ENCODE results near the gene PDE7B. TPM values are rescaled to one million over a fixed set of nuclear protein-coding genes. Genes with fewer than 3 reads are reported as not detected.

Gene PDE7B
- total and polyA plus RNA-seq, 2 of the 8 experiments (the other 6 are each of a cell fraction or from before 2014, with no cell fraction given) = not detected

DNA sequence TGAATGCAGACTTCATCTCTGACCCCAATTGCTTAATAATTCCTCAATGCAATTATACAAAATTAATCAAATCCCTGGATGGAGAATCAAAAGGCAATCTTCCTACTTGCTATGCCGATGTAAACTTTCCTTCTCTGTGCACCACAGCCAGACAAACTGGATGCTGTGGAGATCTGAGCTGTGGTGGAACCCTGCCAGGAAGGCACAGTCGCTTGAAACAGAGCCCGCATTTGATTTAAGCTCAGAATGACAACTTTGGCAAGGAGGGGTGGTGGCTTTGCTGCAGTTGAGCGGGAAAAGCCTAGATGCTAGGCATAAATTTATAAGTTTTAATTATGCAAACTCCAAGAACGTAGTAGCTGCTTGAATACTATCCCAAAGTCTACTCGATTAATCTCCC lies 207.8 kb downstream of the PDE7B start (continued):
- TF ChIP-seq, protein P1, sequence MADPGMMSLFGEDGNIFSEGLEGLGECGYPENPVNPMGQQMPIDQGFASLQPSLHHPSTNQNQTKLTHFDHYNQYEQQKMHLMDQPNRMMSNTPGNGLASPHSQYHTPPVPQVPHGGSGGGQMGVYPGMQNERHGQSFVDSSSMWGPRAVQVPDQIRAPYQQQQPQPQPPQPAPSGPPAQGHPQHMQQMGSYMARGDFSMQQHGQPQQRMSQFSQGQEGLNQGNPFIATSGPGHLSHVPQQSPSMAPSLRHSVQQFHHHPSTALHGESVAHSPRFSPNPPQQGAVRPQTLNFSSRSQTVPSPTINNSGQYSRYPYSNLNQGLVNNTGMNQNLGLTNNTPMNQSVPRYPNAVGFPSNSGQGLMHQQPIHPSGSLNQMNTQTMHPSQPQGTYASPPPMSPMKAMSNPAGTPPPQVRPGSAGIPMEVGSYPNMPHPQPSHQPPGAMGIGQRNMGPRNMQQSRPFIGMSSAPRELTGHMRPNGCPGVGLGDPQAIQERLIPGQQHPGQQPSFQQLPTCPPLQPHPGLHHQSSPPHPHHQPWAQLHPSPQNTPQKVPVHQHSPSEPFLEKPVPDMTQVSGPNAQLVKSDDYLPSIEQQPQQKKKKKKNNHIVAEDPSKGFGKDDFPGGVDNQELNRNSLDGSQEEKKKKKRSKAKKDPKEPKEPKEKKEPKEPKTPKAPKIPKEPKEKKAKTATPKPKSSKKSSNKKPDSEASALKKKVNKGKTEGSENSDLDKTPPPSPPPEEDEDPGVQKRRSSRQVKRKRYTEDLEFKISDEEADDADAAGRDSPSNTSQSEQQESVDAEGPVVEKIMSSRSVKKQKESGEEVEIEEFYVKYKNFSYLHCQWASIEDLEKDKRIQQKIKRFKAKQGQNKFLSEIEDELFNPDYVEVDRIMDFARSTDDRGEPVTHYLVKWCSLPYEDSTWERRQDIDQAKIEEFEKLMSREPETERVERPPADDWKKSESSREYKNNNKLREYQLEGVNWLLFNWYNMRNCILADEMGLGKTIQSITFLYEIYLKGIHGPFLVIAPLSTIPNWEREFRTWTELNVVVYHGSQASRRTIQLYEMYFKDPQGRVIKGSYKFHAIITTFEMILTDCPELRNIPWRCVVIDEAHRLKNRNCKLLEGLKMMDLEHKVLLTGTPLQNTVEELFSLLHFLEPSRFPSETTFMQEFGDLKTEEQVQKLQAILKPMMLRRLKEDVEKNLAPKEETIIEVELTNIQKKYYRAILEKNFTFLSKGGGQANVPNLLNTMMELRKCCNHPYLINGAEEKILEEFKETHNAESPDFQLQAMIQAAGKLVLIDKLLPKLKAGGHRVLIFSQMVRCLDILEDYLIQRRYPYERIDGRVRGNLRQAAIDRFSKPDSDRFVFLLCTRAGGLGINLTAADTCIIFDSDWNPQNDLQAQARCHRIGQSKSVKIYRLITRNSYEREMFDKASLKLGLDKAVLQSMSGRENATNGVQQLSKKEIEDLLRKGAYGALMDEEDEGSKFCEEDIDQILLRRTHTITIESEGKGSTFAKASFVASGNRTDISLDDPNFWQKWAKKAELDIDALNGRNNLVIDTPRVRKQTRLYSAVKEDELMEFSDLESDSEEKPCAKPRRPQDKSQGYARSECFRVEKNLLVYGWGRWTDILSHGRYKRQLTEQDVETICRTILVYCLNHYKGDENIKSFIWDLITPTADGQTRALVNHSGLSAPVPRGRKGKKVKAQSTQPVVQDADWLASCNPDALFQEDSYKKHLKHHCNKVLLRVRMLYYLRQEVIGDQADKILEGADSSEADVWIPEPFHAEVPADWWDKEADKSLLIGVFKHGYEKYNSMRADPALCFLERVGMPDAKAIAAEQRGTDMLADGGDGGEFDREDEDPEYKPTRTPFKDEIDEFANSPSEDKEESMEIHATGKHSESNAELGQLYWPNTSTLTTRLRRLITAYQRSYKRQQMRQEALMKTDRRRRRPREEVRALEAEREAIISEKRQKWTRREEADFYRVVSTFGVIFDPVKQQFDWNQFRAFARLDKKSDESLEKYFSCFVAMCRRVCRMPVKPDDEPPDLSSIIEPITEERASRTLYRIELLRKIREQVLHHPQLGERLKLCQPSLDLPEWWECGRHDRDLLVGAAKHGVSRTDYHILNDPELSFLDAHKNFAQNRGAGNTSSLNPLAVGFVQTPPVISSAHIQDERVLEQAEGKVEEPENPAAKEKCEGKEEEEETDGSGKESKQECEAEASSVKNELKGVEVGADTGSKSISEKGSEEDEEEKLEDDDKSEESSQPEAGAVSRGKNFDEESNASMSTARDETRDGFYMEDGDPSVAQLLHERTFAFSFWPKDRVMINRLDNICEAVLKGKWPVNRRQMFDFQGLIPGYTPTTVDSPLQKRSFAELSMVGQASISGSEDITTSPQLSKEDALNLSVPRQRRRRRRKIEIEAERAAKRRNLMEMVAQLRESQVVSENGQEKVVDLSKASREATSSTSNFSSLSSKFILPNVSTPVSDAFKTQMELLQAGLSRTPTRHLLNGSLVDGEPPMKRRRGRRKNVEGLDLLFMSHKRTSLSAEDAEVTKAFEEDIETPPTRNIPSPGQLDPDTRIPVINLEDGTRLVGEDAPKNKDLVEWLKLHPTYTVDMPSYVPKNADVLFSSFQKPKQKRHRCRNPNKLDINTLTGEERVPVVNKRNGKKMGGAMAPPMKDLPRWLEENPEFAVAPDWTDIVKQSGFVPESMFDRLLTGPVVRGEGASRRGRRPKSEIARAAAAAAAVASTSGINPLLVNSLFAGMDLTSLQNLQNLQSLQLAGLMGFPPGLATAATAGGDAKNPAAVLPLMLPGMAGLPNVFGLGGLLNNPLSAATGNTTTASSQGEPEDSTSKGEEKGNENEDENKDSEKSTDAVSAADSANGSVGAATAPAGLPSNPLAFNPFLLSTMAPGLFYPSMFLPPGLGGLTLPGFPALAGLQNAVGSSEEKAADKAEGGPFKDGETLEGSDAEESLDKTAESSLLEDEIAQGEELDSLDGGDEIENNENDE (IDR thresholded peaks at IDR 0.05; ENCODE audit: insufficient replicate concordance, low read length) = no peak
- TF ChIP-seq HDAC2 (IDR thresholded peaks at IDR 0.05; ENCODE audit: borderline replicate concordance in 1 of 2, low read depth in 2 of 2, low read length in 2 of 2) (no peak), RXRA (IDR thresholded peaks at IDR 0.05; ENCODE audit: insufficient read depth, low read depth, low read length) (no peak), JUND (IDR thresholded peaks at IDR 0.05; ENCODE audit: low read length) (no peak), CTBP2 (IDR thresholded peaks at IDR 0.05; ENCODE audit: borderline replicate concordance, insufficient read depth, insufficient read length, low read length) (no peak), CREB1 (IDR thresholded peaks at IDR 0.05) (no peak), RBBP5 (IDR thresholded peaks at IDR 0.05; ENCODE audit: borderline replicate concordance, low read depth, low read length) (no peak), ATF3 (IDR thresholded peaks at IDR 0.05; ENCODE audit: insufficient read depth, low read depth, low read length) (no peak), TEAD4 (IDR thresholded peaks at IDR 0.05; ENCODE audit: low read depth, low read length) (no peak)

All from H1 (cell line).